ENCODE measurements around the gene CELF4. TPM values are rescaled to one million over a fixed set of nuclear protein-coding genes. Genes with fewer than 3 reads are reported as not detected.

CELF4 gene
- total and polyA plus RNA-seq, 4 donors: 0.24 to 3.0 (median 1.3) TPM

- DNase-seq (peak; percentile 26 to 55 (median 55)), ATAC-seq (ENCODE audit: insufficient read depth, low FRiP score) (no peak)
- 62 to 68% methylated on average over 28 to 29 of the region's 29 CpGs for WGBS, 2 donors
- Histone ChIP-seq H3K27ac (ENCODE audit: low read depth in 1 of 2, low read length in 1 of 2) (no peak overlapping the region), H3K9ac (ENCODE audit: insufficient read depth in 1 of 2, low read length in 2 of 2) (no peak overlapping the region), H3K4me3 (no peak overlapping the region), H3K9me3 (ENCODE audit: control insufficient read depth in 4 of 4, insufficient read depth in 3 of 4, low read length in 3 of 4) (peaks cover 0 to 2% (median 0%) of the 10 kb centered on the region in 4 donors), H3K36me3 (ENCODE audit: control insufficient read depth in 4 of 4, insufficient read depth in 4 of 4, low read length in 4 of 4) (no peaks in the 10 kb centered on the region), H3K4me1 (ENCODE audit: control insufficient read depth in 5 of 5, insufficient read depth in 5 of 5, low read length in 5 of 5) (peaks cover 0 to 4% (median 0%) of the 10 kb centered on the region in 5 donors), H3K27me3 (ENCODE audit: control insufficient read depth in 3 of 3, insufficient read depth in 3 of 3, low read length in 2 of 3) (no peaks in the 10 kb centered on the region)
- TF ChIP-seq CTCF (IDR thresholded peaks at IDR 0.05; ENCODE audit: control extremely low read depth, extremely low read depth): no peak
Measured at GRCh38 chr18:37321582-37322491, 243.8 kb downstream of the CELF4 start.

DNA sequence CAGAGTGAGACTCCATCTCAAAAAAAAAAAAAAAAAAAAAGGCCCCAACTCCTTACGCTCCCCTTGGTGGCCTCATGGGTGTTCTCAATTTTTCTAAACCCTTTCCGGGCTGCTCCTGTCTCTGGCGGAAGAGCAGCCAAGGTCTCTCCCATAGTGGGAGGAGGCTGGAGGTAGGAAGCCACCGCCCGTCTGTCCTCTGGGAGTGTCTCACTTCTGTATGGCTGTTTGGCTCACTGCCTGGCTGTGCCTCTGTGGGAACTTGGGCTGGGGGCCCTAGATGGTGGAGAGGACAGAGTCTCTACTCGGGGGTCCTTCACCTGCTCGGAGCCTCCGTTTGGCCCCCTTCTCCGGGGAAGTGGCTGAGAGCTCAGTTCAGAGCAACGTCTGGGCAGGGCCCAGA is 245.3 kb downstream of the CELF4 start:
- Histone ChIP-seq H3K36me3 (ENCODE audit: control insufficient read depth in 4 of 4, insufficient read depth in 4 of 4, low read length in 4 of 4) (no peaks in the 10 kb centered on the region), H3K4me3 (no peak overlapping the region), H3K27me3 (ENCODE audit: control insufficient read depth in 3 of 3, insufficient read depth in 3 of 3, low read length in 2 of 3) (no peaks in the 10 kb centered on the region), H3K9ac (ENCODE audit: insufficient read depth in 1 of 2, low read length in 2 of 2) (no peak overlapping the region), H3K27ac (ENCODE audit: low read depth in 1 of 2, low read length in 1 of 2) (no peak overlapping the region), H3K4me1 (ENCODE audit: control insufficient read depth in 5 of 5, insufficient read depth in 5 of 5, low read length in 5 of 5) (peaks cover 0 to 4% (median 0%) of the 10 kb centered on the region in 5 donors), H3K9me3 (ENCODE audit: control insufficient read depth in 4 of 4, insufficient read depth in 3 of 4, low read length in 3 of 4) (peaks cover 0 to 2% (median 0%) of the 10 kb centered on the region in 4 donors)
- DNase-seq (no peak), ATAC-seq (ENCODE audit: insufficient read depth, low FRiP score) (no peak)
- no peak for TF ChIP-seq CTCF (IDR thresholded peaks at IDR 0.05; ENCODE audit: control extremely low read depth, extremely low read depth)
- 77 to 88% methylated on average over 10 of the region's 10 CpGs for WGBS, 2 donors

- Histone ChIP-seq H3K4me1 (ENCODE audit: control insufficient read depth in 5 of 5, insufficient read depth in 5 of 5, low read length in 5 of 5) (peaks cover 0 to 4% (median 0%) of the 10 kb centered on the region in 5 donors), H3K9ac (ENCODE audit: insufficient read depth in 1 of 2, low read length in 2 of 2) (no peak overlapping the region), H3K9me3 (ENCODE audit: control insufficient read depth in 4 of 4, insufficient read depth in 3 of 4, low read length in 3 of 4) (peaks cover 0 to 2% (median 0%) of the 10 kb centered on the region in 4 donors), H3K27me3 (ENCODE audit: control insufficient read depth in 3 of 3, insufficient read depth in 3 of 3, low read length in 2 of 3) (no peaks in the 10 kb centered on the region), H3K36me3 (ENCODE audit: control insufficient read depth in 4 of 4, insufficient read depth in 4 of 4, low read length in 4 of 4) (no peaks in the 10 kb centered on the region), H3K4me3 (no peak overlapping the region), H3K27ac (ENCODE audit: low read depth in 1 of 2, low read length in 1 of 2) (no peak overlapping the region)
- ATAC-seq (ENCODE audit: insufficient read depth, low FRiP score): no peak
- 83 to 92% methylated on average over 16 of the region's 16 CpGs for WGBS, 2 donors
- TF ChIP-seq CTCF (IDR thresholded peaks at IDR 0.05; ENCODE audit: control extremely low read depth, extremely low read depth): no peak
- no peak for DNase-seq
Measured at GRCh38 chr18:37318360-37319355, 246.9 kb downstream of the CELF4 start.
